IMR-90 (cell line): Measurements from ENCODE around the gene SNRPD3. TPM values are rescaled to one million over a fixed set of nuclear protein-coding genes. Genes with fewer than 3 reads are reported as not detected.

Experiments used
- ATAC-seq: fragments of 200-7000 bp; cut with Tn5 transposase; 2 replicates; pipeline ENCODE4 v1.9.1; 2020; ENCODE audit warnings: low read depth, mild to moderate bottlenecking, moderate library complexity
- BruUV-seq: library from RNA; stranded (reverse); fragments of 400-500 nt; replicated peaks from 2 replicates; lab custom pipeline; 2021; lab: Mats Ljungman, UMichigan
- CTCF ChIA-PET: fragments of 300-600 bp; formaldehyde crosslinking; extraction: SDS; loops from one replicate; lab custom pipeline; 2021; ENCODE audit warnings: antibody characterized with exemption; lab: Yijun Ruan, JAX
- POLR2A ChIA-PET: fragments of 300-600 bp; sonication (Branson Sonifier 250); formaldehyde crosslinking; loops from one replicate; lab custom pipeline; 2022; ENCODE audit warnings: antibody characterized with exemption; ENCODE audit not compliant: unreplicated experiment; lab: Charles Lee
- DNase-seq: peaks from one replicate; pipeline ENCODE4 v3.0.0; 2013
- H2AFZ ChIP-seq: replicated peaks from 2 replicates; pipeline ENCODE3; 2013; ENCODE audit warnings: low read length, mild to moderate bottlenecking; ENCODE audit not compliant: poor library complexity
- H2AK5ac ChIP-seq: 2 replicates; pipeline ENCODE4 v1.6.1; 2013; ENCODE audit warnings: low read depth, low read length, inconsistent platforms
- H2AK9ac ChIP-seq: replicated peaks from 2 replicates; pipeline ENCODE3; 2013; ENCODE audit warnings: mild to moderate bottlenecking, low read depth, low read length, moderate library complexity; ENCODE audit not compliant: poor library complexity
- H2BK120ac ChIP-seq: 2 replicates; pipeline ENCODE4 v1.6.1; 2013; ENCODE audit warnings: low read depth, low read length, inconsistent platforms
- H2BK15ac ChIP-seq: 3 replicates; pipeline ENCODE4 v1.6.1; 2013; ENCODE audit warnings: low read depth, low read length, inconsistent platforms
- H2BK20ac ChIP-seq: 2 replicates; pipeline ENCODE4 v1.6.1; 2013; ENCODE audit warnings: low read depth, mild to moderate bottlenecking, inconsistent platforms, low read length, moderate library complexity
- H2BK5ac ChIP-seq: 2 replicates; pipeline ENCODE4 v1.6.1; 2013; ENCODE audit warnings: mild to moderate bottlenecking, low read depth, low read length, inconsistent platforms; ENCODE audit not compliant: poor library complexity, severe bottlenecking
- H3K14ac ChIP-seq: replicated peaks from 2 replicates; pipeline ENCODE4 v1.6.1; 2013; ENCODE audit warnings: low read depth, low read length, inconsistent platforms
- H3K18ac ChIP-seq: 2 replicates; pipeline ENCODE4 v1.6.1; 2013; ENCODE audit warnings: low read depth, low read length, control low read depth
- H3K23ac ChIP-seq: 2 replicates; pipeline ENCODE4 v1.6.1; 2013; ENCODE audit warnings: low read depth, low read length, inconsistent platforms
- H3K27ac ChIP-seq: 2 replicates; pipeline ENCODE4 v1.5.1; 2013; ENCODE audit warnings: mild to moderate bottlenecking, control low read depth, low read length; ENCODE audit not compliant: insufficient read depth
- H3K27me3 ChIP-seq: 2 replicates; pipeline ENCODE4 v1.6.1; 2013; ENCODE audit warnings: low read length; ENCODE audit not compliant: control insufficient read depth, insufficient read depth
- H3K36me3 ChIP-seq: 2 replicates; pipeline ENCODE4 v1.6.1; 2013; ENCODE audit warnings: low read length, mixed read lengths; ENCODE audit not compliant: control insufficient read depth, insufficient read depth
- H3K4ac ChIP-seq: 2 replicates; pipeline ENCODE4 v1.6.1; 2013; ENCODE audit warnings: low read depth, low read length, inconsistent platforms
- H3K4me1 ChIP-seq: 2 replicates; pipeline ENCODE4 v1.6.1; 2013; ENCODE audit warnings: low read length, mixed read lengths; ENCODE audit not compliant: control insufficient read depth, insufficient read depth
- H3K4me2 ChIP-seq: 2 replicates; pipeline ENCODE4 v1.6.1; 2013; ENCODE audit warnings: low read depth, mild to moderate bottlenecking, control low read depth, low read length, moderate library complexity
- H3K4me3 ChIP-seq: 2 replicates; pipeline ENCODE4 v1.5.1; 2013; ENCODE audit warnings: low read depth, mild to moderate bottlenecking, control low read depth, low read length, moderate library complexity; ENCODE audit not compliant: insufficient read depth
- H3K56ac ChIP-seq: 2 replicates; pipeline ENCODE4 v1.6.1; 2013; ENCODE audit warnings: low read length, inconsistent platforms; ENCODE audit not compliant: insufficient read depth; ENCODE audit errors: extremely low read depth
- H3K79me1 ChIP-seq, 2 experiments: 2 replicates each; pipeline ENCODE4 v1.6.1; 2013; ENCODE audit warnings: low read length in 2 of 2, inconsistent platforms in 1 of 2, low read depth in 1 of 2
- H3K9ac ChIP-seq: 2 replicates; pipeline ENCODE4 v1.6.1; 2013; ENCODE audit warnings: low read depth, low read length, control low read depth
- H3K9me1 ChIP-seq: 2 replicates; pipeline ENCODE4 v1.6.1; 2013; ENCODE audit warnings: low read length, inconsistent platforms; ENCODE audit not compliant: insufficient read depth
- H3K9me3 ChIP-seq: 2 replicates; pipeline ENCODE4 v1.6.1; 2013; ENCODE audit warnings: low read length; ENCODE audit not compliant: control insufficient read depth, insufficient read depth
- H4K20me1 ChIP-seq: 2 replicates; pipeline ENCODE4 v1.6.1; 2013; ENCODE audit warnings: low read length, inconsistent platforms; ENCODE audit not compliant: insufficient read depth
- H4K5ac ChIP-seq: 2 replicates; pipeline ENCODE4 v1.6.1; 2013; ENCODE audit warnings: mild to moderate bottlenecking, low read depth, low read length, control low read depth
- H4K8ac ChIP-seq, 2 experiments: 2 replicates each; pipeline ENCODE4 v1.6.1; 2013; ENCODE audit warnings: low read depth in 2 of 2, low read length in 2 of 2, control low read depth in 1 of 2, inconsistent platforms in 1 of 2
- H4K91ac ChIP-seq: 2 replicates; pipeline ENCODE4 v1.6.1; 2013; ENCODE audit warnings: low read depth, low read length, inconsistent platforms; ENCODE audit not compliant: insufficient read depth
- BHLHE40 ChIP-seq: fragments of 150-350 bp; IDR thresholded peaks from 2 replicates; pipeline ENCODE4 v1.6.1; 2016; ENCODE audit warnings: mild to moderate bottlenecking, low read depth, low read length
- CEBPB ChIP-seq: IDR thresholded peaks from 2 replicates; pipeline ENCODE4 v1.6.1; 2012; ENCODE audit warnings: low read depth, low read length, improper control_type of control experiment
- CHD1 ChIP-seq: IDR thresholded peaks from 2 replicates; pipeline ENCODE4 v1.6.1; 2012; ENCODE audit warnings: low read depth, low read length, improper control_type of control experiment
- FOS ChIP-seq: fragments of 150-350 bp; IDR thresholded peaks from 2 replicates; pipeline ENCODE4 v1.6.1; 2016; ENCODE audit warnings: low read depth, low read length
- MAFK ChIP-seq: IDR thresholded peaks from 2 replicates; pipeline ENCODE4 v1.6.1; 2012; ENCODE audit warnings: low read depth, low read length, improper control_type of control experiment
- MAZ ChIP-seq: IDR thresholded peaks from 2 replicates; pipeline ENCODE4 v1.6.1; 2012; ENCODE audit warnings: low read depth, mild to moderate bottlenecking, low read length, improper control_type of control experiment, moderate library complexity, borderline replicate concordance
- MXI1 ChIP-seq: IDR thresholded peaks from 2 replicates; pipeline ENCODE4 v1.6.1; 2012; ENCODE audit warnings: low read depth, mild to moderate bottlenecking, low read length, moderate library complexity, borderline replicate concordance
- RAD21 ChIP-seq: IDR thresholded peaks from 2 replicates; pipeline ENCODE4 v1.6.1; 2012; ENCODE audit warnings: low read length, improper control_type of control experiment
- RCOR1 ChIP-seq: IDR thresholded peaks from 2 replicates; pipeline ENCODE4 v1.6.1; 2012; ENCODE audit warnings: mild to moderate bottlenecking, low read length, improper control_type of control experiment; ENCODE audit not compliant: insufficient replicate concordance
- RFX5 ChIP-seq: IDR thresholded peaks from 2 replicates; pipeline ENCODE4 v1.8.0; 2012; ENCODE audit warnings: low read depth, mild to moderate bottlenecking, low read length, moderate library complexity
- WGBS, 2 experiments: methylation state at CpG; one replicate each; pipeline versions ENCODE4 v1.1.5 to v1.1.7; 2013; ENCODE audit warnings: missing lambda C conversion rate in 2 of 2; ENCODE audit not compliant: insufficient read length in 1 of 2; ENCODE audit errors: extremely low coverage in 2 of 2; 5-methylcytosine and 5-hydroxymethylcytosine counted together
- dilution Hi-C: fragments of 300-500 bp; cut with HindIII; formaldehyde crosslinking; loops from one replicate; pipeline ENCODE4 v1.14.3; 2018; ENCODE audit warnings: low sequenced_read_pairs; ENCODE audit not compliant: unreplicated experiment
- in situ Hi-C: fragments of 300-500 bp; cut with MboI; formaldehyde crosslinking; loops from 3 replicates; pipeline ENCODE4 v1.14.3; 2019; ENCODE audit warnings: low sequenced_read_pairs, inconsistent platforms, mixed read lengths
- intact Hi-C: fragments of 100-400 bp; cut with micrococcal nuclease; formaldehyde crosslinking; loops from 2 replicates; pipeline ENCODE4 v1.10.0; 2022
- polyA plus RNA-seq, 3 experiments: library from polyadenylated mRNA; depleted of rRNA; stranded (reverse); fragments of >200 nt; gene quantifications; 2 replicates each; pipeline ENCODE4 v1.2.3, GENCODE V29; 2012; ENCODE audit warnings: low replicate concordance in 1 of 3
- total RNA-seq: library from RNA; depleted of rRNA; stranded (reverse); fragments of >200 nt; gene quantifications from 2 replicates; pipeline ENCODE4 v1.2.3, GENCODE V29; 2012
- TF ChIP-seq, protein P1 (sequence below): fragments of 150-350 bp; IDR thresholded peaks from 2 replicates; pipeline ENCODE4 v1.6.1; 2017; ENCODE audit warnings: mild to moderate bottlenecking, antibody characterized with exemption, low read length, low read depth

Gene SNRPD3
- total and polyA plus RNA-seq, 2 of the 4 experiments (the other 2 are of a cell fraction), result 158 to 283 TPM

GRCh38 chr22:24589518-24590030 is 33.8 kb downstream of the SNRPD3 start:
- no peaks in the 10 kb centered on the region for H3K9me3 ChIP-seq
- no peak overlapping the region for H4K91ac ChIP-seq
- no peak overlapping the region for H2BK20ac ChIP-seq
- BruUV-seq, result no TSS peak
- no peak overlapping the region for H4K5ac ChIP-seq
- no peaks in the 10 kb centered on the region for H4K20me1 ChIP-seq
- H3K4me2 ChIP-seq, result no peak overlapping the region
- H3K36me3 ChIP-seq, result peaks cover 27% of the 10 kb centered on the region; the same call in 1 of the 2 replicates
- in situ Hi-C loops, result no loop called here
- H2BK15ac ChIP-seq, result no peak overlapping the region
- H2BK5ac ChIP-seq, result no peak overlapping the region
- H3K79me1 ChIP-seq, result peaks cover 0 to 8% of the 10 kb centered on the region in 2 experiments; a peak in 2 of 4 replicates
- H3K27ac ChIP-seq, result no peak overlapping the region
- TF ChIP-seq, protein P1, sequence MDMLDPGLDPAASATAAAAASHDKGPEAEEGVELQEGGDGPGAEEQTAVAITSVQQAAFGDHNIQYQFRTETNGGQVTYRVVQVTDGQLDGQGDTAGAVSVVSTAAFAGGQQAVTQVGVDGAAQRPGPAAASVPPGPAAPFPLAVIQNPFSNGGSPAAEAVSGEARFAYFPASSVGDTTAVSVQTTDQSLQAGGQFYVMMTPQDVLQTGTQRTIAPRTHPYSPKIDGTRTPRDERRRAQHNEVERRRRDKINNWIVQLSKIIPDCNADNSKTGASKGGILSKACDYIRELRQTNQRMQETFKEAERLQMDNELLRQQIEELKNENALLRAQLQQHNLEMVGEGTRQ, result no peak
- TF ChIP-seq RCOR1, result no peak
- TF ChIP-seq RFX5, result no peak
- TF ChIP-seq MAFK, result no peak
- no peak for TF ChIP-seq MAZ
- TF ChIP-seq CEBPB, result no peak
- no peak for TF ChIP-seq RAD21
- TF ChIP-seq CHD1, result no peak
- no peak for TF ChIP-seq FOS
- TF ChIP-seq MXI1, result no peak
- no peak for TF ChIP-seq BHLHE40
- no peak overlapping the region for H4K8ac ChIP-seq
- no peak overlapping the region for H2BK120ac ChIP-seq
- H3K56ac ChIP-seq, result no peak overlapping the region
- H2AK9ac ChIP-seq, result no peak overlapping the region
- no peaks in the 10 kb centered on the region for H3K27me3 ChIP-seq
- no peak overlapping the region for H2AK5ac ChIP-seq
- H3K9me1 ChIP-seq, result peaks cover 11% of the 10 kb centered on the region
- no peak for DNase-seq
- dilution Hi-C loops, result no loop called here
- ATAC-seq, result no peak
- H3K4ac ChIP-seq, result no peak overlapping the region
- no peak overlapping the region for H3K4me3 ChIP-seq
- ChIA-PET CTCF (no interaction called here), POLR2A (no interaction called here)
- no peak overlapping the region for H3K23ac ChIP-seq
- H3K9ac ChIP-seq, result no peak overlapping the region
- no peak overlapping the region for H2AFZ ChIP-seq
- no peaks in the 10 kb centered on the region for H3K4me1 ChIP-seq
- H3K14ac ChIP-seq, result no peak overlapping the region
- intact Hi-C loops, result no loop called here
- no CpG with 5 or more reads among the region's 7 CpGs for WGBS, 2 experiments
- no peak overlapping the region for H3K18ac ChIP-seq
